GM18520 (cell line): ENCODE measurements around the gene FBXO8.

Experiments used
- ATAC-seq: cut with Tn5 transposase; IDR thresholded peaks from one replicate; pipeline ENCODE4 v1.9.1; 2021; ENCODE audit not compliant: unreplicated experiment

FBXO8 gene

GRCh38 chr4:174248407-174248806 lies 35.1 kb downstream of the FBXO8 start:
- ATAC-seq = no peak

- ATAC-seq = no peak
These were observed 37.8 kb downstream of the FBXO8 start for GRCh38 chr4:174245714-174246113.

GRCh38 chr4:174244441-174244840 lies 39.0 kb downstream of the FBXO8 start:
- peak; percentile 43 for ATAC-seq

- ATAC-seq = no peak
These were observed 42.3 kb downstream of the FBXO8 start for GRCh38 chr4:174241162-174241561.

GRCh38 chr4:174236359-174236758 lies 47.1 kb downstream of the FBXO8 start:
- no peak for ATAC-seq

- no peak for ATAC-seq
These were observed 52.8 kb downstream of the FBXO8 start for GRCh38 chr4:174230680-174231079.

GRCh38 chr4:174230148-174230547 lies 53.3 kb downstream of the FBXO8 start:
- ATAC-seq = no peak

GRCh38 chr4:174228988-174229387 lies 54.5 kb downstream of the FBXO8 start:
- ATAC-seq = no peak

- ATAC-seq = no peak
These were observed 58.0 kb downstream of the FBXO8 start for GRCh38 chr4:174225349-174226049.

GRCh38 chr4:174224550-174224949 lies 58.9 kb downstream of the FBXO8 start:
- no peak for ATAC-seq

GRCh38 chr4:174222266-174222872 lies 61.1 kb downstream of the FBXO8 start:
- no peak for ATAC-seq

GRCh38 chr4:174218127-174218790 lies 65.2 kb downstream of the FBXO8 start:
- ATAC-seq = no peak

- ATAC-seq = no peak
These were observed 66.0 kb downstream of the FBXO8 start for GRCh38 chr4:174217273-174218126.

- no peak for ATAC-seq
These were observed 66.6 kb downstream of the FBXO8 start for GRCh38 chr4:174216799-174217272.

GRCh38 chr4:174215961-174216680 lies 67.3 kb downstream of the FBXO8 start:
- ATAC-seq = no peak

- no peak for ATAC-seq
These were observed 68.4 kb downstream of the FBXO8 start for GRCh38 chr4:174215057-174215456.

GRCh38 chr4:174214101-174214878 lies 69.2 kb downstream of the FBXO8 start:
- ATAC-seq = peak; percentile 43

- ATAC-seq = no peak
These were observed 69.8 kb downstream of the FBXO8 start for GRCh38 chr4:174213731-174214100.

- no peak for ATAC-seq
These were observed 71.4 kb downstream of the FBXO8 start for GRCh38 chr4:174212061-174212460.

- ATAC-seq = no peak
These were observed 71.8 kb downstream of the FBXO8 start for GRCh38 chr4:174211622-174212044.
